GM13977 (cell line): Measurements from ENCODE around the gene ZSWIM6.

Experiments used
- DNase-seq: peaks from one replicate; pipeline ENCODE4 v3.0.0; 2012; ENCODE audit warnings: low spot score
- in situ Hi-C: fragments of 300-500 bp; cut with MboI; formaldehyde crosslinking; loops from one replicate; pipeline ENCODE4 v1.12.0; 2022; ENCODE audit warnings: low sequenced_read_pairs, low pct_unique_long_range_greater_than_20kb, mixed read lengths, inconsistent platforms; ENCODE audit not compliant: unreplicated experiment
- TF ChIP-seq, protein P1 (sequence below): IDR thresholded peaks from 2 replicates; pipeline ENCODE4 v1.5.1; 2012; ENCODE audit warnings: mild to moderate bottlenecking, control low read depth; ENCODE audit not compliant: insufficient read depth; ENCODE audit errors: extremely low read depth, missing control alignments

ZSWIM6 gene

DNA sequence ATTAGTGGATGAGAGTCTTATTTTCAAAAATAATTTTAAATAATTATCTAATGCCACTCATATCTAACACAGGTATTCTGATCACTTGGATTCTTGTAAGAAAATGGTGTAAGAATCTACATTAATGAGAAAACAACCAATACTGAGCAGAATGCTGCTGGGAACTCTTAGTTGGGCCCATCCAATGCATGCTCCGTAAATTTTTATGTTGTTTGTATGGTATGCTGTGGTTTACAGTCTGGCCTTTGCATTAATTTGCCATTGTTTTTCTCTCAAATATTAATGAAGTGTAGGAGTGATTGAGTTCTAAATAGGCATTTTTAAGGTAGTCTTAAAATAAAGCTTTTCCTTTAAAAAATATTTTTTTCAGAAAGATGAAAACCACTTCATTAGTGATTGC is 133.4 kb downstream of the ZSWIM6 start:
- in situ Hi-C loops = no loop called here
- DNase-seq = no peak
- TF ChIP-seq, protein P1, sequence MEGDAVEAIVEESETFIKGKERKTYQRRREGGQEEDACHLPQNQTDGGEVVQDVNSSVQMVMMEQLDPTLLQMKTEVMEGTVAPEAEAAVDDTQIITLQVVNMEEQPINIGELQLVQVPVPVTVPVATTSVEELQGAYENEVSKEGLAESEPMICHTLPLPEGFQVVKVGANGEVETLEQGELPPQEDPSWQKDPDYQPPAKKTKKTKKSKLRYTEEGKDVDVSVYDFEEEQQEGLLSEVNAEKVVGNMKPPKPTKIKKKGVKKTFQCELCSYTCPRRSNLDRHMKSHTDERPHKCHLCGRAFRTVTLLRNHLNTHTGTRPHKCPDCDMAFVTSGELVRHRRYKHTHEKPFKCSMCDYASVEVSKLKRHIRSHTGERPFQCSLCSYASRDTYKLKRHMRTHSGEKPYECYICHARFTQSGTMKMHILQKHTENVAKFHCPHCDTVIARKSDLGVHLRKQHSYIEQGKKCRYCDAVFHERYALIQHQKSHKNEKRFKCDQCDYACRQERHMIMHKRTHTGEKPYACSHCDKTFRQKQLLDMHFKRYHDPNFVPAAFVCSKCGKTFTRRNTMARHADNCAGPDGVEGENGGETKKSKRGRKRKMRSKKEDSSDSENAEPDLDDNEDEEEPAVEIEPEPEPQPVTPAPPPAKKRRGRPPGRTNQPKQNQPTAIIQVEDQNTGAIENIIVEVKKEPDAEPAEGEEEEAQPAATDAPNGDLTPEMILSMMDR = no peak

DNA sequence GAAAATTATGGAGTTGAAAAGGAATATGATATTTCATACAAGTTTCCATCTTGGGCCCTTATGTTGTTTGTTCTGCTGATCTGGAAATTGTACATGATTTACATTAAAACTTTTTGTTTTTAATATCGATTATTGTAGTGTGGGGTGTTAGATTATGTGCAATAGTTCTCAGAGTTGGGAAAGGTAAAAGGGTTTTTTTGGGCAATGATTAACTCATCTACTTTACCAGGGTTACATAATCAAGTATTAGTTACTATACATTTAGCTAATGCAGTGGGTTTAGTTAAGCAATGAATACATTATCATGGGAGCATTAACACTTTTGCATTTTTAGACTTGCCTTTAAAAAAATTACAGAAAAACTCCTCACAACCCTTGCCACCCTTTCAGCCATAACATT is 134.0 kb downstream of the ZSWIM6 start:
- TF ChIP-seq, protein P1 = no peak
- no peak for DNase-seq
- in situ Hi-C loops = no loop called here

DNA sequence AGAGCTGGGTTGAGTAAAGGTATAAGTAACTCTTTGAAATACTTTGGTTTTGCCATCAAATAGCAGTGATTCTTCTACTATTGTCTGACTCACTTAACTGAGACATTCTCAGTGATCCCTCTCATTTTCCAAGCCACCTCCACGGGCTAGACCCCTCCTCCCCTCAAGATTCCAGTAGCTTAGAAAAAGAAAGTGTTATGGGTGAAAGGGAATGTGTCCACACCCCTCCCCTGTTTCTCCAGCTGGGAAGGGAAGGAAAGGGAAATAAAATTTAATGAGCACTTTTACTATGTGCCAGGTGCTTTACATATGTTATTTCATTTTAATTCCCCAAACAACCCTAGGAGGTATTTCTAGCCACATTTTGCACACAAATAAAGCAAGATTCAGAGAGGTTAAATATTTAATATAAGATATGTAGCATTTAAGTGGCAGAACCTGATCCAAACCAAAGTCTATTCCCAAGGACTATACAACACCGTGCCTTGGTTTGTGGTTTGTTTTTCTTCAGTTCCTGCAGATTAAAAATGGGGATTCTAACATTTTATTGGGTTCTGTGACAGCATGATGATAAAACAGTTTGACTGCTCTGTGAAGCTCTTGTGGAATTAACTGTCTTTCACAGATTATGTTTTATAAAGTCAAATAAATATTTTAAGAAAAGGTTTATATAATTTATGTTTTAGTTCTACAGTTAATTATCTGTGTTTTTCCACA is 135.9 kb downstream of the ZSWIM6 start:
- in situ Hi-C loops = no loop called here
- TF ChIP-seq, protein P1 = no peak
- no peak for DNase-seq

GRCh38 chr5:61468483-61468865 is 136.4 kb downstream of the ZSWIM6 start:
- in situ Hi-C loops = no loop called here
- DNase-seq = no peak
- TF ChIP-seq, protein P1 = no peak

DNA sequence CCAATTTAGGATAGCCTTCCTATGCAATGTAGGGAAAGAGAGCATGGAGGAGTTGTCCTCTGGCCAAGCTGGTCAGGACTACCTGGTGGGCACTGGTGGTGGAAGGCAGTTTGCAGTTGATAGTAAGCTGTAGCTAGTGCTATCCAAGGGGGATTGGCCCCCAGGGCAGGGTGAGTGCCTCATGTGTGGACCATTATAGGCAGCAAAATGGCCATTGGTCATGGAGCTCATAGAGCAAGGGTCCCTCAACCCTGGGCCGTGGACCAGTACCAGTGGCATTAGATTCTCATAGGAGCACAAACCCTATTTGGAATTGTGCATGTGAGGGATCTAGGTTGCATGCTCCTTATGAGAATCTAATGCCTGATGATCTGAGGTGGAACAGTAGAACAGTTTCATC is 139.3 kb downstream of the ZSWIM6 start:
- in situ Hi-C loops = no loop called here
- TF ChIP-seq, protein P1 = no peak

DNA sequence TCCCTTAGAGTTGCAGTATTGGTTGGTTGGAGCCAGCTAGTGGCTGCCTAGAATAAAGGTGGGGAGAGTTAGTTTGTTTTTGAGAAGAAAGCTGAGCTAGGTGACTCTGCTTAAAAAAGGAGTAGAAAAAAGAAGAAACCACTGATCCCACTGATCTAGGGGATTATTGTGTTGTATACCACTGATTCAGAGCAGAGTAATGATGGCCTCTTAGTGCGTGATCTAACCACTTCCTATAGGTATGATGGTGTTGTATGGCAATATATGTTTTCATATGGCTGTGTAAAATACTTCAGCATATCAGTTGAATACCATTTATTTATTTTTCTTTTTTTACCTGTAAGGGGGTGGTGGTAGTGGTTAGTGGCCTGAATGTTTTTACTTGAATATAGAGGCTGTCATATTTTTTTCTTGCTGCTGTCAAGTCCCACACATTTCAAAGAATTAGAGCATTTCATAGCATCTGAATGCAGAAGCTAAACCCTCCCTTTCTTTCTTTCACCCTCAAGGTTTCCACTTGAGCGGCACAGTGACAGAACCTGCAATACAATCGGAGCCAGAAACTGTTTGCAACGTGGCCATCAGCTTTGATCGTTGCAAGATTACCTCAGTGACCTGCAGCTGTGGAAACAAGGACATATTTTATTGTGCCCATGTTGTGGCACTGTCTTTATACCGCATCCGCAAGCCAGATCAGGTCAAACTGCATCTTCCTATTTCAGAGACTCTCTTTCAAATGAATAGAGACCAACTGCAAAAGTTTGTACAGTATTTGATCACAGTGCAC is 140.3 kb downstream of the ZSWIM6 start:
- TF ChIP-seq, protein P1 = no peak
- in situ Hi-C loops = no loop called here
- no peak for DNase-seq

More for the DNA sequence above, 139.3 kb downstream of the ZSWIM6 start:
- DNase-seq = no peak
